ENCODE results near the gene TAF11L10.
"Not testable (repeated sequence)": the region's sequence is repeated elsewhere in the genome, so short reads cannot be mapped to it uniquely, and the experiment has no call there.

The TAF11L10 gene

DNA sequence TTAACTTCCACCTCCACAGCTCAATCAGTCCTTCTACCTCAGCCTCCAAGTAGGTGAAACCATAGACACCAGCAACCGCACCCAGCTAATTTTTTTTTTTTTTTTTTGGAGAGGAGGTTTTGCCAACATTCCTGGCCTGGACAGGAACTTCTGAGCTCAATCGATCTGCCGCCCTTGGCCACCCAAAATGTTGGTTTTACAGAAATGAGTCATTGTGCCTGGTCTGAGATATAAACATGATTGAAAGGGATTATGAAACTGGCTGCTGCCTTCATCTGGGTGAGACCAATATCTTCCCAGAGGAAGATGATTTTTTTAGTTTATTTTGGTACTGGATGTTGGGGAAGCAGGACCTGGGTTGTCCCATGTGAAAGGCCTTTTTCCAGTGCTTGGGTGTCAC lies 21.7 kb upstream of the TAF11L10 start:
- no peak for TF ChIP-seq SIN3A (IDR thresholded peaks at IDR 0.05; ENCODE audit: borderline replicate concordance, insufficient read depth, low read length)
- no peak for TF ChIP-seq TAF1 (IDR thresholded peaks at IDR 0.05; ENCODE audit: borderline replicate concordance, insufficient read depth, low read length)
- no peak for TF ChIP-seq REST (IDR thresholded peaks at IDR 0.05; ENCODE audit: insufficient read depth in 1 of 2, low read depth in 2 of 2, low read length in 2 of 2)
- no peak for TF ChIP-seq FOXP2 (optimal IDR thresholded peaks at IDR 0.05; ENCODE audit: borderline replicate concordance, extremely low read depth, extremely low read length, insufficient read depth)
- no peak for TF ChIP-seq POLR2AphosphoS5 (IDR thresholded peaks at IDR 0.05; ENCODE audit: low read depth, low read length)

- TF ChIP-seq REST (IDR thresholded peaks at IDR 0.05; ENCODE audit: insufficient read depth in 1 of 2, low read depth in 2 of 2, low read length in 2 of 2) = no peak
- TF ChIP-seq POLR2AphosphoS5 (IDR thresholded peaks at IDR 0.05; ENCODE audit: low read depth, low read length) = no peak
- no peak for TF ChIP-seq TAF1 (IDR thresholded peaks at IDR 0.05; ENCODE audit: borderline replicate concordance, insufficient read depth, low read length)
- TF ChIP-seq FOXP2 (optimal IDR thresholded peaks at IDR 0.05; ENCODE audit: borderline replicate concordance, extremely low read depth, extremely low read length, insufficient read depth) = no peak
- TF ChIP-seq SIN3A (IDR thresholded peaks at IDR 0.05; ENCODE audit: borderline replicate concordance, insufficient read depth, low read length) = no peak
Observed at GRCh38 chr5:17614872-17615605, 17.4 kb upstream of the TAF11L10 start.

GRCh38 chr5:17610092-17610491 lies 12.5 kb upstream of the TAF11L10 start, which contains the start of gene TAF11L12:
Gene TAF11L12, plus strand, starts transcription at chr5:17610392.
- not testable (repeated sequence) for TF ChIP-seq SIN3A (IDR thresholded peaks at IDR 0.05; ENCODE audit: borderline replicate concordance, insufficient read depth, low read length); FOXP2 (optimal IDR thresholded peaks at IDR 0.05; ENCODE audit: borderline replicate concordance, extremely low read depth, extremely low read length, insufficient read depth); POLR2AphosphoS5 (IDR thresholded peaks at IDR 0.05; ENCODE audit: low read depth, low read length)

DNA sequence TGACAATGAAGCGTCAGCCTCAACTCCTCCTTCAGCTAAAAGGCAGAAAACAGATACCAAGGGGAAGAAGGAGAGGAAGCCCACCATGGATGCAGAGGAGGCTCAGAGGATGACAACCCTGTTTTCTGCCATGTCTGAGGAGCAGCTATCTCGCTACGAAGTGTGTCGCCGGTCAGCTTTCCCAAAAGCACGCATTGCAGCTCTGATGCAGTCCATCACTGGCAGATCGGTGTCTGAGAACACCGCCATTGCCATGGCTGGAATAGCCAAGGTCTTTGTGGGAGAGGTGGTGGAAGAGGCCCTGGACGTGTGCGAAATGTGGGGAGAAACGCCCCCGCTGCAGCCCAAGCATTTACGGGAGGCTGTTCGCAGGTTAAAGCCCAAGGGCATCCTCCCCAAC lies 7.3 kb upstream of the TAF11L10 start:
- TF ChIP-seq TAF1 (IDR thresholded peaks at IDR 0.05; ENCODE audit: borderline replicate concordance, insufficient read depth, low read length) (no peak), REST (IDR thresholded peaks at IDR 0.05; ENCODE audit: insufficient read depth in 1 of 2, low read depth in 2 of 2, low read length in 2 of 2) (no peak), FOXP2 (optimal IDR thresholded peaks at IDR 0.05; ENCODE audit: borderline replicate concordance, extremely low read depth, extremely low read length, insufficient read depth) (no peak), SIN3A (IDR thresholded peaks at IDR 0.05; ENCODE audit: borderline replicate concordance, insufficient read depth, low read length) (no peak), POLR2AphosphoS5 (IDR thresholded peaks at IDR 0.05; ENCODE audit: low read depth, low read length) (no peak)

GRCh38 chr5:17603880-17604279 lies 6.3 kb upstream of the TAF11L10 start, which contains the start of gene TAF11L11:
Gene TAF11L11, plus strand, starts transcription at chr5:17604183.
- not testable (repeated sequence) for TF ChIP-seq FOXP2 (optimal IDR thresholded peaks at IDR 0.05; ENCODE audit: borderline replicate concordance, extremely low read depth, extremely low read length, insufficient read depth); SIN3A (IDR thresholded peaks at IDR 0.05; ENCODE audit: borderline replicate concordance, insufficient read depth, low read length); TAF1 (IDR thresholded peaks at IDR 0.05; ENCODE audit: borderline replicate concordance, insufficient read depth, low read length)

DNA sequence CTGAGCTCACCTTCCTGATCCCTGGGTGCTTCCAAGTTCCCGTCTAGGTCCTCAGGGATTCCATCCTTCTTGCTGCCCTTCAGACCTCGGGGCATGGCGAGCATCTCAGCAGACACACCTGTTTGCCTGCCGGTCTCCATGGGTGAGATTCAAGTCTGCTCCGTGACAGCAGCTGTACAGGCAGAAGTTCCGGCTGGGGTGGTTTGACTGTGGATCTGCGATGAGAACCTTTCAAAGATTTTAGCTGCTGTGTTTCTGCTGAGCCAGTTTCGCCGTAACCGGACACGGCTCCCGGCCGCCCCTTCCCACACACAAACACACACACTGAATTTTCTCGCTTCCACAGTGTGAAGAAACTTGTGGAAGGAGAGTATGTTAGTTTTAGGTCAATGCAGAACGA lies 3.4 kb downstream of the TAF11L10 start, which contains the start of gene TAF11L9:
Gene TAF11L9 (minus strand): TSS at position 140 of the 400 bp plus-strand sequence.
- not testable (repeated sequence) for TF ChIP-seq FOXP2 (optimal IDR thresholded peaks at IDR 0.05; ENCODE audit: borderline replicate concordance, extremely low read depth, extremely low read length, insufficient read depth); REST (IDR thresholded peaks at IDR 0.05; ENCODE audit: insufficient read depth in 1 of 2, low read depth in 2 of 2, low read length in 2 of 2); TAF1 (IDR thresholded peaks at IDR 0.05; ENCODE audit: borderline replicate concordance, insufficient read depth, low read length)
